Kidney (tissue), 22 donors: ENCODE data around the gene CPNE2. TPM values are rescaled to one million over a fixed set of nuclear protein-coding genes. Genes with fewer than 3 reads are reported as not detected.
A peak's percentile ranks its signal among the peaks of the same experiment; 100 is the strongest.

Source experiments
- DNase-seq, 5 donors: peaks; one replicate each; pipeline ENCODE4 v3.0.0-alpha.2; 2013 to 2020
- FAIRE-seq: peaks from 2 replicates; lab custom pipeline; 2012; peaks lifted over from hg19 to GRCh38; lab: Jason Lieb, UNC
- H3K27ac ChIP-seq, 2 donors: one replicate each; pipeline ENCODE4 v1.7.0; 2013; ENCODE audit warnings: low read depth in 2 of 2, low read length in 2 of 2, inconsistent platforms in 1 of 2
- H3K27me3 ChIP-seq: one replicate; pipeline ENCODE4 v1.7.1; 2013; ENCODE audit warnings: low read length, inconsistent platforms; ENCODE audit not compliant: control insufficient read depth, insufficient read depth
- H3K36me3 ChIP-seq, 3 donors: one replicate each; pipeline versions ENCODE4 v1.7.0 to v1.7.1; 2013; ENCODE audit warnings: low read length in 3 of 3, control low read depth in 1 of 3, inconsistent platforms in 1 of 3; ENCODE audit not compliant: insufficient read depth in 3 of 3, control insufficient read depth in 2 of 3
- H3K4me1 ChIP-seq, 3 donors: one replicate each; pipeline versions ENCODE4 v1.7.0 to v1.7.1; 2013; ENCODE audit warnings: low read length in 3 of 3, inconsistent platforms in 1 of 3, low read depth in 1 of 3; ENCODE audit not compliant: control insufficient read depth in 2 of 3, insufficient read depth in 2 of 3
- H3K4me3 ChIP-seq, 3 donors: one replicate each; pipeline versions ENCODE4 v1.7.0 to v1.8.1; 2013; ENCODE audit warnings: low read length in 3 of 3, control low read depth in 1 of 3, inconsistent platforms in 1 of 3
- H3K9ac ChIP-seq, 3 donors: one replicate each; pipeline versions ENCODE4 v1.7.0 to v1.7.1; 2013; ENCODE audit warnings: low read length in 3 of 3, control low read depth in 1 of 3, inconsistent platforms in 1 of 3
- H3K9me3 ChIP-seq, 3 donors: one replicate each; pipeline versions ENCODE4 v1.7.0 to v1.7.1; 2013; ENCODE audit warnings: low read length in 3 of 3, control low read depth in 1 of 3, inconsistent platforms in 1 of 3; ENCODE audit not compliant: control insufficient read depth in 2 of 3, insufficient read depth in 1 of 3
- CTCF ChIP-seq: IDR thresholded peaks from 3 replicates; pipeline ENCODE4 v1.5.1; 2012; ENCODE audit warnings: mild to moderate bottlenecking, moderate library complexity, borderline replicate concordance; ENCODE audit not compliant: insufficient read depth; ENCODE audit errors: extremely low read depth
- intact Hi-C: fragments of 100-400 bp; cut with DNase I; formaldehyde crosslinking; loops from one replicate; pipeline ENCODE4 v1.11.1; 2022
- long read RNA-seq, 10 donors: library from polyadenylated mRNA in 1 of 10; unstranded in 1 of 10; transcript quantifications; one replicate each; pipeline ENCODE4 v2.0.0 and lab custom pipeline, GENCODE V29; 2021 to 2026
- polyA plus RNA-seq: library from polyadenylated mRNA; stranded (reverse); fragments of 350-450 nt; fragmentation: Illumina TruSeq; extraction: RNeasy Lipid Tissue Mini Kit (QIAGEN cat#74804); gene quantifications from one replicate; pipeline ENCODE4 v1.2.3, GENCODE V29; 2014; ENCODE audit warnings: low read depth, low replicate concordance; ENCODE audit not compliant: insufficient read depth
- total RNA-seq: library from RNA; stranded (reverse); fragmentation: NEBNext Ultra II Directional; extraction: Animal tissue kit (Norgen Biotek cat#: 25700); gene quantifications from one replicate; pipeline ENCODE4 v1.2.1, GENCODE V29; 2021
- donor health status: control.
- donor health status: control.
- donor health status: control.
- donor health status: control.
- donor health status: control.
- donor health status: DM: yes; HTN: yes; CAD: no.
- donor health status: Normal renal cell carcinoma (clear cell type).

Gene CPNE2
- total RNA-seq, result 24.1 TPM
- polyA plus RNA-seq, result 33.1 TPM
- long read RNA-seq, donor 1, transcript CPNE2-201 (16 exons, 2,645 nt), result major isoform, 5 of 9 reads
- long read RNA-seq, donor 1, partial matches to known transcripts, result 0 of 9 reads
- long read RNA-seq, donor 1, other reads (novel, unspliced or antisense), result 0 of 9 reads
- long read RNA-seq, donor 2, transcript CPNE2-209 (2 exons, 901 nt), result major isoform, 5 of 8 reads
- long read RNA-seq, donor 2, partial matches to known transcripts, result 0 of 8 reads
- long read RNA-seq, donor 2, other reads (novel, unspliced or antisense), result 0 of 8 reads
- long read RNA-seq, donor 3, transcript CPNE2-201 (16 exons, 2,645 nt), result major isoform, 5 of 10 reads
- long read RNA-seq, donor 3, transcript CPNE2-209 (2 exons, 901 nt), result major isoform, 5 of 10 reads
- long read RNA-seq, donor 3, partial matches to known transcripts, result 0 of 10 reads
- long read RNA-seq, donor 3, other reads (novel, unspliced or antisense), result 0 of 10 reads
- long read RNA-seq, donor 4, partial matches to known transcripts, result 0 of 6 reads
- long read RNA-seq, donor 4, other reads (novel, unspliced or antisense), result 0 of 6 reads
- long read RNA-seq, donor 5, result 0 reads
- long read RNA-seq, donor 6, partial matches to known transcripts, result 0 of 3 reads
- long read RNA-seq, donor 6, other reads (novel, unspliced or antisense), result 0 of 3 reads
- long read RNA-seq, donor 7, transcript CPNE2-201 (16 exons, 2,645 nt), result major isoform, 25 of 34 reads
- long read RNA-seq, donor 7, partial matches to known transcripts, result 2 of 34 reads
- long read RNA-seq, donor 7, other reads (novel, unspliced or antisense), result 2 of 34 reads
- long read RNA-seq, donor 8, partial matches to known transcripts, result 0 of 4 reads
- long read RNA-seq, donor 8, other reads (novel, unspliced or antisense), result 0 of 4 reads
- long read RNA-seq, donor 9, partial matches to known transcripts, result 0 of 6 reads
- long read RNA-seq, donor 9, other reads (novel, unspliced or antisense), result 0 of 6 reads
- long read RNA-seq, donor 10, transcript CPNE2-209 (2 exons, 901 nt), result major isoform, 6 of 16 reads
- long read RNA-seq, donor 10, partial matches to known transcripts, result 7 of 16 reads
- long read RNA-seq, donor 10, other reads (novel, unspliced or antisense), result 0 of 16 reads

GRCh38 chr16:57091975-57092785 is at the start of gene CPNE2:
TSS of gene CPNE2 (plus strand) at chr16:57092583. CDS start at chr16:57110743, 18,160 bp downstream.
- DNase-seq (peak; percentile 64 to 88 (median 74)), FAIRE-seq (no peak)
- Histone ChIP-seq H3K4me1 (peaks cover 0 to 10% (median 6%) of the 10 kb centered on the region in 3 donors), H3K27me3 (no peaks in the 10 kb centered on the region), H3K36me3 (no peaks in the 10 kb centered on the region), H3K4me3 (peak within 1 kb of the TSS; percentile 34 to 62 (median 54)), H3K9ac (peak within 1 kb of the TSS in 1 of 3 donors; percentile 80), H3K27ac (peak within 1 kb of the TSS; percentile 37 to 57), H3K9me3 (no peaks in the 10 kb centered on the region)
- intact Hi-C loops, result no loop called here
- no peak for TF ChIP-seq CTCF

- no peak overlapping the region for H3K4me3 ChIP-seq
- TF ChIP-seq CTCF, result no peak
- H3K27me3 ChIP-seq, result no peaks in the 10 kb centered on the region
- H3K9ac ChIP-seq, result no peak overlapping the region
- intact Hi-C loops, result loop anchor here (10.0 kb wide), 1 partner anchor 68 kb away; no protein-coding TSS in a partner anchor
- DNase-seq (no peak), FAIRE-seq (no peak)
- no peaks in the 10 kb centered on the region for H3K36me3 ChIP-seq
- H3K27ac ChIP-seq, result no peak overlapping the region
- H3K9me3 ChIP-seq, result no peaks in the 10 kb centered on the region
- H3K4me1 ChIP-seq, result peaks cover 2 to 15% (median 10%) of the 10 kb centered on the region in 3 donors
Observed at GRCh38 chr16:57043248-57043647, 49.1 kb upstream of the CPNE2 start.

GRCh38 chr16:57044931-57045693 is 47.3 kb upstream of the CPNE2 start:
- TF ChIP-seq CTCF, result no peak
- intact Hi-C loops, result loop anchor here (10.0 kb wide), 1 partner anchor 70 kb away; no protein-coding TSS in a partner anchor
- Histone ChIP-seq H3K27ac (no peak overlapping the region), H3K4me1 (peaks cover 2 to 11% (median 10%) of the 10 kb centered on the region in 3 donors), H3K4me3 (peak overlapping the region in 1 of 3 donors; percentile 32), H3K36me3 (no peaks in the 10 kb centered on the region), H3K9ac (no peak overlapping the region), H3K9me3 (no peaks in the 10 kb centered on the region), H3K27me3 (no peaks in the 10 kb centered on the region)
- DNase-seq (peak in 1 of 5 donors; percentile 10), FAIRE-seq (no peak)
